ENCODE results near the gene EMX2.

EMX2 gene

DNA sequence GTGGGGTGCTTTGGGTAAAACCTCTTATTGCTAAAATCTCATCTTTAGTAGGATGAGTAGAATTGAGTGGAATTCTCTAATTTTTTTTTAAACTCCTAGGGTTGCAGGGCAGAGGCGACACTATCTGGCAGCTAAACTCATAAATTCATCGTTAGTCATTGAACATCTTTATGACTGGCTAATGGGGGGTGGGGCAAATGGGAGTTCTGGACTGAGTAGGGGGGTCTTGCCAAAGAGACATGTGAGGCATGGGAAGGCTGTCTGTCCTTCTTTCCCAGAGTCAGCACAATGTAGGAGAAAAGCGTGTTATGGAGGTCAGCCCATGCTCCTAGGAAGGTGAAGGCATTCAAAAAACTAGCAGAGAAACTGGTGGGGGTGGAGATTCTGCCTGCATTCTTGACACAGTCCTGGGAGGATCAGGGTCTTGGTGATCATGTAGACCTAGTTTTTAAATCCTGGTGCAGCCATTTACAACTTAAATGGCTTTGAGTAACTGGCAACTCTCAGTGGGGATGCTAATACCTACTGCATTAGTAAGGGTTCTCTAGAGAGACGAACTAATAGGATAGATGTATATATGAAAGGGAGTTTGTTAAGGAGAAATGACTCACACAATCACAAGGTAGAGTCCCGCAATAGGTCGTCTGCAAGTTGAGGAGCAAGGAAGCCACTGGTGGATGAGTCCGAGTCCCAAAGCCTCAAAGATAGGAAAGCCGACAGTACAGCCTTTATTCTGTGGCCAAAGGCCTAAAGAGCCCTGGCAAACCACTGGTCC lies 47.7 kb downstream of the EMX2 start:
- TF ChIP-seq TEAD4 (IDR thresholded peaks at IDR 0.05) (no peak), TAF1 (IDR thresholded peaks at IDR 0.05; ENCODE audit: low read depth) (no peak), USF1 (IDR thresholded peaks at IDR 0.05) (no peak), ZBTB7A (IDR thresholded peaks at IDR 0.05; ENCODE audit: low read depth) (no peak), RAD21 (IDR thresholded peaks at IDR 0.05; ENCODE audit: low read depth) (no peak), FOXM1 (IDR thresholded peaks at IDR 0.05; ENCODE audit: borderline replicate concordance, low read depth) (no peak)
- TF ChIP-seq, protein P1, sequence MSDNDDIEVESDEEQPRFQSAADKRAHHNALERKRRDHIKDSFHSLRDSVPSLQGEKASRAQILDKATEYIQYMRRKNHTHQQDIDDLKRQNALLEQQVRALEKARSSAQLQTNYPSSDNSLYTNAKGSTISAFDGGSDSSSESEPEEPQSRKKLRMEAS (IDR thresholded peaks at IDR 0.05): no peak

GRCh38 chr10:117591043-117591442 lies 48.5 kb downstream of the EMX2 start:
- TF ChIP-seq FOXM1 (IDR thresholded peaks at IDR 0.05; ENCODE audit: borderline replicate concordance, low read depth) (no peak), RAD21 (IDR thresholded peaks at IDR 0.05; ENCODE audit: low read depth) (no peak), TAF1 (IDR thresholded peaks at IDR 0.05; ENCODE audit: low read depth) (no peak), ZBTB7A (IDR thresholded peaks at IDR 0.05; ENCODE audit: low read depth) (no peak), CREB1 (IDR thresholded peaks at IDR 0.05; ENCODE audit: low read depth) (no peak), EP300 (IDR thresholded peaks at IDR 0.05; ENCODE audit: borderline replicate concordance) (no peak), EGR1 (IDR thresholded peaks at IDR 0.05) (no peak), USF1 (IDR thresholded peaks at IDR 0.05) (no peak), YY1 (IDR thresholded peaks at IDR 0.05; ENCODE audit: low read depth) (no peak)

GRCh38 chr10:117594722-117595121 lies 52.2 kb downstream of the EMX2 start:
- TF ChIP-seq EGR1 (IDR thresholded peaks at IDR 0.05) (no peak), TCF12 (IDR thresholded peaks at IDR 0.05; ENCODE audit: low read depth) (no peak), EP300 (IDR thresholded peaks at IDR 0.05; ENCODE audit: borderline replicate concordance) (no peak), TAF1 (IDR thresholded peaks at IDR 0.05; ENCODE audit: low read depth) (no peak), USF1 (IDR thresholded peaks at IDR 0.05) (no peak), RAD21 (IDR thresholded peaks at IDR 0.05; ENCODE audit: low read depth) (no peak), CREB1 (IDR thresholded peaks at IDR 0.05; ENCODE audit: low read depth) (no peak), TEAD4 (IDR thresholded peaks at IDR 0.05) (no peak), FOXM1 (IDR thresholded peaks at IDR 0.05; ENCODE audit: borderline replicate concordance, low read depth) (no peak), NFIC (IDR thresholded peaks at IDR 0.05) (no peak), ZBTB7A (IDR thresholded peaks at IDR 0.05; ENCODE audit: low read depth) (no peak), YY1 (IDR thresholded peaks at IDR 0.05; ENCODE audit: low read depth) (no peak)
- TF ChIP-seq, protein P1 (IDR thresholded peaks at IDR 0.05): no peak

DNA sequence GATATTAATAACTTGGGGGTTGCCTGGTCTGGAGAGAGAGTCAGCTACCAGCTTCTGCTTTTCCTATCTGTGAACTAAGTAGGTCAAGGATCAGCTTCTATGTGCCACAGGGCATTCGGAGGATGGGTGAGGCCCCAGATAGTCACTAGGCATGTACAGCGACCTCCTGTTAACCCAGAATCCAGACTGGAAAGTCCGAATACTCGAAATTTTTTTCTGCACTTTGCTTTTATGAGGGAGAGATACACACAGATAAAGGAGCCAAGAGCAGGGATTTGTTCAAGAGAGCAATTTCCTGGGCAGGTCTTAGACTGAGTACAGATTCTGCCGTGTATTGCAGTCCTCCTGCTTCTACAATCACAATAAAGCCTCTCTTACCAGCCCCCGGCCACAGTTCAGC lies 54.2 kb downstream of the EMX2 start:
- no peak for TF ChIP-seq ZBTB7A (IDR thresholded peaks at IDR 0.05; ENCODE audit: low read depth)
- TF ChIP-seq NFIC (IDR thresholded peaks at IDR 0.05): no peak
- TF ChIP-seq EGR1 (IDR thresholded peaks at IDR 0.05): no peak
- no peak for TF ChIP-seq EP300 (IDR thresholded peaks at IDR 0.05; ENCODE audit: borderline replicate concordance)
- TF ChIP-seq, protein P1 (IDR thresholded peaks at IDR 0.05): no peak
- no peak for TF ChIP-seq RAD21 (IDR thresholded peaks at IDR 0.05; ENCODE audit: low read depth)
- TF ChIP-seq CEBPB (IDR thresholded peaks at IDR 0.05): no peak
- TF ChIP-seq CREB1 (IDR thresholded peaks at IDR 0.05; ENCODE audit: low read depth): no peak
- no peak for TF ChIP-seq USF1 (IDR thresholded peaks at IDR 0.05)
- no peak for TF ChIP-seq FOXM1 (IDR thresholded peaks at IDR 0.05; ENCODE audit: borderline replicate concordance, low read depth)

DNA sequence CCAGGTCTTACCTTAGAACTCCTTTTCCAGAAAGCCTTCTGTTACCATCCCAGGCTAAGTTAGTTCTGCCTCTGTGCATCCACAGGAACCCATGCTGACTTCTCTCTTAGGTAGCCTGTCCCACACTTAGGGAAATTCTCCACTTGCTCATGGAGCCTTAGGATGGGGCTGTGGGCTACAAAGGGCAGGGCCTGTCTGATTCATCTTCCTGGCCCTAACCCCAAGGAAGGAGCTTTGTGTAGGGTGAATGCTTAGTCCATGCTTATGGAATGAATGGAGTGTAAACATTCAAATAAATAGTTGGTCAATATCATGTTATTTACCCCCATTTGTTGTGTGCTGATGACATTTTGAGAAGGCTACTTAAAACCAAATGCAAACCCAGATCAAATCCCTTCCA lies 54.7 kb downstream of the EMX2 start:
- TF ChIP-seq FOXM1 (IDR thresholded peaks at IDR 0.05; ENCODE audit: borderline replicate concordance, low read depth): no peak
- TF ChIP-seq TCF12 (IDR thresholded peaks at IDR 0.05; ENCODE audit: low read depth): no peak
